Thymus (tissue), 14 donors: Measurements from ENCODE around the gene NEB. TPM values are rescaled to one million over a fixed set of nuclear protein-coding genes. Genes with fewer than 3 reads are reported as not detected.

Experiments
- DNase-seq, 9 donors: peaks; one replicate each; pipeline ENCODE4 v3.0.0-alpha.2; 2013; ENCODE audit warnings: low spot score in 9 of 9, low read depth in 6 of 9, missing footprints in 1 of 9
- H3K27ac ChIP-seq, 2 donors: one replicate each; pipeline ENCODE4 v1.5.1; 2013; ENCODE audit warnings: control low read depth in 1 of 2, low read depth in 1 of 2, low read length in 1 of 2, mild to moderate bottlenecking in 1 of 2, moderate library complexity in 1 of 2
- H3K27me3 ChIP-seq, 2 donors: one replicate each; pipeline ENCODE4 v1.5.1; 2013; ENCODE audit warnings: low read length in 1 of 2; ENCODE audit not compliant: control insufficient read depth in 2 of 2, insufficient read depth in 1 of 2
- H3K36me3 ChIP-seq, 2 donors: one replicate each; pipeline ENCODE4 v1.5.1; 2013; ENCODE audit warnings: low read length in 1 of 2, mild to moderate bottlenecking in 1 of 2, moderate library complexity in 1 of 2; ENCODE audit not compliant: control insufficient read depth in 2 of 2, insufficient read depth in 2 of 2
- H3K4me1 ChIP-seq, 2 donors: one replicate each; pipeline ENCODE4 v1.5.1; 2013; ENCODE audit warnings: low read length in 2 of 2; ENCODE audit not compliant: control insufficient read depth in 2 of 2, insufficient read depth in 2 of 2
- H3K4me3 ChIP-seq, 2 donors: one replicate each; pipeline ENCODE4 v1.5.1; 2013; ENCODE audit warnings: low read length in 2 of 2, control low read depth in 1 of 2, mild to moderate bottlenecking in 1 of 2
- H3K9me3 ChIP-seq, 2 donors: one replicate each; pipeline ENCODE4 v1.5.1; 2013; ENCODE audit warnings: low read length in 1 of 2, mild to moderate bottlenecking in 1 of 2; ENCODE audit not compliant: control insufficient read depth in 2 of 2, insufficient read depth in 1 of 2
- WGBS: extraction: QIAGEN DNeasy Blood & Tissue Kit; methylation state at CpG from one replicate; pipeline ENCODE4 v1.1.7; 2013; 5-methylcytosine and 5-hydroxymethylcytosine counted together
- long read RNA-seq, 10 donors: transcript quantifications; one replicate each; lab custom pipeline, GENCODE V29; 2026
- polyA plus RNA-seq: library from polyadenylated mRNA; stranded (reverse); fragments of 200-250 nt; gene quantifications from one replicate; pipeline ENCODE4 v1.2.3, GENCODE V29; 2013
- total RNA-seq: library from RNA; stranded (reverse); fragments of 120-200 nt; gene quantifications from one replicate; pipeline ENCODE4 v1.2.4, GENCODE V29; 2013
- donor health status: healthy.

Gene NEB
- total RNA-seq, result 3.9 TPM
- polyA plus RNA-seq, result 4.3 TPM
- long read RNA-seq, donor 1, result 0 reads
- long read RNA-seq, donor 2, result 0 reads
- long read RNA-seq, donor 3, result 0 reads
- long read RNA-seq, donor 4, result 0 reads
- long read RNA-seq, donor 5, result 0 reads
- long read RNA-seq, donor 6, result 0 reads
- long read RNA-seq, donor 7, result 0 reads
- long read RNA-seq, donor 8, result 0 reads
- long read RNA-seq, donor 9, result 0 reads
- long read RNA-seq, donor 10, result 0 reads

GRCh38 chr2:151733771-151734672 lies at the start of gene NEB:
TSS of gene NEB (minus strand) at chr2:151734476. CDS start at chr2:151733156, 1,320 bp downstream.
- Histone ChIP-seq H3K4me1 (no peaks in the 10 kb centered on the region), H3K27me3 (no peaks in the 10 kb centered on the region), H3K4me3 (no peak within 1 kb of the TSS), H3K27ac (no peak within 1 kb of the TSS), H3K36me3 (no peaks in the 10 kb centered on the region), H3K9me3 (peaks cover 0 to under 1% of the 10 kb centered on the region in 2 donors)
- 96% methylated on average over 11 of the region's 11 CpGs for WGBS
- no peak for DNase-seq

DNA sequence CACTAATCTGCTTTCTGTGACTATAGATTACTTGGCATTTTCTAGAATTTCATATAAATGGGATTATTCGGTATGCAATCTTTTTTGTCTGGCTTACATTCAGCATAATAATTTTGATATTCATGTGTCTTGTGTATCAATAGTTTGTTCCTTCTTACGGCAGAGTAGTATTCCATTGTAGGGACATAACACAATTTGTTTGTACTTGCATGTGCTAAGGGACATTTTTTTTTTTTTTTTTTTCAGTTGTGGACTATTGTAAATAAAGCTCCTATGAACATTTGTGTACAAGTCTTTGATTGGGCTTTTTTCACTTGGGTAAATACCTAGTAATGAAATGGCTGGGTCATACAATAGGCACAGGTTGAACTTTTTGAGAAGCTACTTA lies 48.9 kb upstream of the NEB start:
- no peak overlapping the region for H3K27ac ChIP-seq
- no peaks in the 10 kb centered on the region for H3K27me3 ChIP-seq
- WGBS, result 100% methylated on average over 2 of the region's 2 CpGs
- H3K36me3 ChIP-seq, result peaks cover 0 to 22% of the 10 kb centered on the region in 2 donors
- no peak overlapping the region for H3K4me3 ChIP-seq
- H3K4me1 ChIP-seq, result no peaks in the 10 kb centered on the region
- DNase-seq, result no peak
- no peaks in the 10 kb centered on the region for H3K9me3 ChIP-seq

- no peaks in the 10 kb centered on the region for H3K27me3 ChIP-seq
- no peaks in the 10 kb centered on the region for H3K9me3 ChIP-seq
- H3K4me1 ChIP-seq, result no peaks in the 10 kb centered on the region
- no peak for DNase-seq
- 95% methylated on average over 6 of the region's 6 CpGs for WGBS
- H3K27ac ChIP-seq, result no peak overlapping the region
- H3K4me3 ChIP-seq, result no peak overlapping the region
- peaks cover 2 to 22% of the 10 kb centered on the region in 2 donors for H3K36me3 ChIP-seq
Observed at GRCh38 chr2:151782378-151783132, 48.3 kb upstream of the NEB start.

GRCh38 chr2:151781642-151782041 lies 47.4 kb upstream of the NEB start:
- no peak overlapping the region for H3K4me3 ChIP-seq
- H3K36me3 ChIP-seq, result peaks cover 2 to 22% of the 10 kb centered on the region in 2 donors
- no peak for DNase-seq
- H3K27ac ChIP-seq, result no peak overlapping the region
- no peaks in the 10 kb centered on the region for H3K27me3 ChIP-seq
- 95% methylated on average over 4 of the region's 4 CpGs for WGBS
- no peaks in the 10 kb centered on the region for H3K9me3 ChIP-seq
- H3K4me1 ChIP-seq, result no peaks in the 10 kb centered on the region

DNA sequence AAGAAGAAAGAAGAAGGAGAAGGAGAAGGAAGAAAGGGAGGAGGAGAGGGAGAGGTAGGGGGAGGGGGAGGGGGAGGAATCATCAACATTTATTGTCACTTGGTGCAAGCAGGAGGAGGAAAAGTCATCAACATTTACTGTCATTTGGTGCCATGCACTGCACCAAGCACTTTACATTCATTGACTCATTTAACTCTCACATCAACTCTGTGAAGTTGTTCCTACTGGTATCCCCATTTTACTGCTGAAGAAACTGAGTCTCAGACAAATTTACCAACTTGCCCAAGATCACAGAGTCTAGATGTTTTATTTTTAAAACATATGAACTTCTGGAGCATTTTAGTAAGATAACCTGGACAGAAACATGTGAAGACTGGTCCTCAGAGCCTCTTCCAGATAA lies 46.7 kb upstream of the NEB start:
- H3K4me3 ChIP-seq, result no peak overlapping the region
- H3K36me3 ChIP-seq, result peaks cover 2 to 25% of the 10 kb centered on the region in 2 donors
- H3K4me1 ChIP-seq, result no peaks in the 10 kb centered on the region

GRCh38 chr2:151777935-151778334 lies 43.7 kb upstream of the NEB start:
- Histone ChIP-seq H3K27me3 (no peaks in the 10 kb centered on the region), H3K9me3 (no peaks in the 10 kb centered on the region), H3K36me3 (peaks cover 2 to 22% of the 10 kb centered on the region in 2 donors), H3K27ac (no peak overlapping the region), H3K4me1 (no peaks in the 10 kb centered on the region), H3K4me3 (no peak overlapping the region)
- no peak for DNase-seq
- WGBS, result 99% methylated on average over 2 of the region's 2 CpGs

More for the DNA sequence above, 46.7 kb upstream of the NEB start:
- no peak for DNase-seq
- H3K27ac ChIP-seq, result no peak overlapping the region
- H3K9me3 ChIP-seq, result no peaks in the 10 kb centered on the region
- H3K27me3 ChIP-seq, result no peaks in the 10 kb centered on the region

DNA sequence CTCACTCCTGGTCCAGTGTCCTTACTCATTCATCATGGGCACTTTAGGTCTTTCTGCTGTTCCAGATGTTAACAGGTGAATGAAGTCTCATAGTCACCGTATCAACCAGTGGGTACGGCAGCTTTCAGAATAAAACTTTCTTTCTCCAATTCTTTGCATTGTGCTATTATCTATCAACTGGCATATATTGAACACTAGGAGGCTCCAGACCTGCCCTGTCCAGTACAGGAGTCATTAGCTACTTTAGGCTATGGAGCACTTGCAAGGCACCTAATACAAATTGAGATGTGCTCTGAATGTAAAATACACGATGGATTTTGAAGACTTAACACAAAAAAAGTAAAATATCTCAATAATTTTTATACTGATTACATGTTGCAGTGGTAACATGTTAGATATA lies 43.2 kb upstream of the NEB start:
- 99% methylated on average over 3 of the region's 3 CpGs for WGBS
- Histone ChIP-seq H3K9me3 (no peaks in the 10 kb centered on the region), H3K4me1 (no peaks in the 10 kb centered on the region), H3K27ac (no peak overlapping the region), H3K4me3 (no peak overlapping the region), H3K36me3 (peaks cover 2 to 22% of the 10 kb centered on the region in 2 donors), H3K27me3 (no peaks in the 10 kb centered on the region)
- DNase-seq, result no peak

- Histone ChIP-seq H3K9me3 (no peaks in the 10 kb centered on the region), H3K27ac (no peak overlapping the region), H3K27me3 (no peaks in the 10 kb centered on the region), H3K36me3 (peaks cover 2 to 20% of the 10 kb centered on the region in 2 donors), H3K4me1 (no peaks in the 10 kb centered on the region), H3K4me3 (no peak overlapping the region)
- WGBS, result 100% methylated on average over 1 of the region's 1 CpG
- DNase-seq, result no peak
Observed at GRCh38 chr2:151776367-151776766, 42.1 kb upstream of the NEB start.
